ENCODE data around the gene TNFSF12.

Gene TNFSF12, protein sequence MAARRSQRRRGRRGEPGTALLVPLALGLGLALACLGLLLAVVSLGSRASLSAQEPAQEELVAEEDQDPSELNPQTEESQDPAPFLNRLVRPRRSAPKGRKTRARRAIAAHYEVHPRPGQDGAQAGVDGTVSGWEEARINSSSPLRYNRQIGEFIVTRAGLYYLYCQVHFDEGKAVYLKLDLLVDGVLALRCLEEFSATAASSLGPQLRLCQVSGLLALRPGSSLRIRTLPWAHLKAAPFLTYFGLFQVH

DNA sequence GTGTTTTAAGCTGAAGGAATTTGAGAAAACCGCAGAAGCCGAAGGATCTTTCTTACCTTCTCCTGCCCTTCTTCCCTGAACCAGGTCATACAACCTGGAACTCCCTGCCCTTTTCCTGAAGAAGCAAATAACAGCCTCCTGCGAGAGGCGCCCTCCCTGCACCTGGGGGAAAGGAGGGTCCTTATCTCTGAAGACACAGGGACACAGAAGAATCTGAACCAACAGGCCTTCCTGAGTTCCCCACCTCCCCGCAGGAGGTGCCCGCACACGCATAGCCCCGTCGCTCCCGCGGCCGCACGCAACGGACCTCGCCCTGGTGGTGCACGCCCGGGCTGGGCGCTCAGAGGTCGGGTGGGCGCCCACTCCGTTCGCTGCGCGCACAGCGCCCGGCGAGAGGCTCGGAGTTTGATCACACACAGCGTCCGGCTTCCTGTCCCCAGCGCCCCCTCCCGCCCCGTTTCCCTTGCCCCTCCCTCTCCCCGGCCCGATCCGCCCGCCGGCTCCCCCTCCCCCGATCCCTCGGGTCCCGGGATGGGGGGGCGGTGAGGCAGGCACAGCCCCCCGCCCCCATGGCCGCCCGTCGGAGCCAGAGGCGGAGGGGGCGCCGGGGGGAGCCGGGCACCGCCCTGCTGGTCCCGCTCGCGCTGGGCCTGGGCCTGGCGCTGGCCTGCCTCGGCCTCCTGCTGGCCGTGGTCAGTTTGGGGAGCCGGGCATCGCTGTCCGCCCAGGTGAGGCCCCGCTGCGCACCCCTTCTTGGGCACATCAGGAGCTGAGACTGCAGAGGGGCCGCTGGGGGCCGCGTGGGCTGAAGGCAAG, at the start of gene TNFSF12:
Gene TNFSF12 (plus strand): TSS at position 474 of the 816 bp plus-strand sequence. CDS start 96 bp downstream, at position 570.
- TF ChIP-seq, protein P1, sequence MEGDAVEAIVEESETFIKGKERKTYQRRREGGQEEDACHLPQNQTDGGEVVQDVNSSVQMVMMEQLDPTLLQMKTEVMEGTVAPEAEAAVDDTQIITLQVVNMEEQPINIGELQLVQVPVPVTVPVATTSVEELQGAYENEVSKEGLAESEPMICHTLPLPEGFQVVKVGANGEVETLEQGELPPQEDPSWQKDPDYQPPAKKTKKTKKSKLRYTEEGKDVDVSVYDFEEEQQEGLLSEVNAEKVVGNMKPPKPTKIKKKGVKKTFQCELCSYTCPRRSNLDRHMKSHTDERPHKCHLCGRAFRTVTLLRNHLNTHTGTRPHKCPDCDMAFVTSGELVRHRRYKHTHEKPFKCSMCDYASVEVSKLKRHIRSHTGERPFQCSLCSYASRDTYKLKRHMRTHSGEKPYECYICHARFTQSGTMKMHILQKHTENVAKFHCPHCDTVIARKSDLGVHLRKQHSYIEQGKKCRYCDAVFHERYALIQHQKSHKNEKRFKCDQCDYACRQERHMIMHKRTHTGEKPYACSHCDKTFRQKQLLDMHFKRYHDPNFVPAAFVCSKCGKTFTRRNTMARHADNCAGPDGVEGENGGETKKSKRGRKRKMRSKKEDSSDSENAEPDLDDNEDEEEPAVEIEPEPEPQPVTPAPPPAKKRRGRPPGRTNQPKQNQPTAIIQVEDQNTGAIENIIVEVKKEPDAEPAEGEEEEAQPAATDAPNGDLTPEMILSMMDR (conservative IDR thresholded peaks at IDR 0.05; ENCODE audit: low read depth, low read length), result peak; percentile 6
- no peak for DNase-seq (ENCODE audit: low read depth)
- H3K4me3 ChIP-seq (ENCODE audit: low read length), result peak within 1 kb of the TSS; percentile 51

DNA sequence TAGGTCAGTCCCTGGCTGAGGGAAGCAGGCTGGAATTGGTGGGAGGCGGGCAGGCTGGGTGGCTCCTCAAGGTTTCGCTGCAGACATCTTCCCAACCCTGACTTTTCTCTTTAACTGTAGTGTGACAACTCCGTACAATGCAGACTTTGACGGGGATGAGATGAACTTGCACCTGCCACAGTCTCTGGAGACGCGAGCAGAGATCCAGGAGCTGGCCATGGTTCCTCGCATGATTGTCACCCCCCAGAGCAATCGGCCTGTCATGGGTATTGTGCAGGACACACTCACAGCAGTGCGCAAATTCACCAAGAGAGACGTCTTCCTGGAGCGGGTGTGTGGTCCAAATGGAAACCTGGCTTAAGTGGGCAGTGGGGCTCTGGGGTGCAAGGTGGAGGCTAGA, 49.7 kb upstream of the TNFSF12 start:
- DNase-seq (ENCODE audit: low read depth), result no peak
- TF ChIP-seq, protein P1 (conservative IDR thresholded peaks at IDR 0.05; ENCODE audit: low read depth, low read length), result no peak
- H3K4me3 ChIP-seq (ENCODE audit: low read length), result no peak overlapping the region

DNA sequence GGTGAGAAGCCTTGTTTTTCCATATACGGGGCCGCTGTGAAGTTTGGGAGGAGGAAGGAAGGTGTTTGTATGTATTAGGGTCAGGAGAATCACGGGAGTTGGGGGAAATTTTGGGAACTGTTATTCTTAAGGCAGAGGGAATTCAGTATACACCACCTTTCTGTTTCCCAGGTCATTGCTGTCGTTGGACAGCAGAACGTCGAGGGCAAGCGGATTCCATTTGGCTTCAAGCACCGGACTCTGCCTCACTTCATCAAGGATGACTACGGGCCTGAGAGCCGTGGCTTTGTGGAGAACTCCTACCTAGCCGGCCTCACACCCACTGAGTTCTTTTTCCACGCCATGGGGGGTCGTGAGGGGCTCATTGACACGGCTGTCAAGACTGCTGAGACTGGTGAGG, 47.1 kb upstream of the TNFSF12 start:
- DNase-seq (ENCODE audit: low read depth), result no peak
- no peak overlapping the region for H3K4me3 ChIP-seq (ENCODE audit: low read length)
- TF ChIP-seq, protein P1 (conservative IDR thresholded peaks at IDR 0.05; ENCODE audit: low read depth, low read length), result no peak

DNA sequence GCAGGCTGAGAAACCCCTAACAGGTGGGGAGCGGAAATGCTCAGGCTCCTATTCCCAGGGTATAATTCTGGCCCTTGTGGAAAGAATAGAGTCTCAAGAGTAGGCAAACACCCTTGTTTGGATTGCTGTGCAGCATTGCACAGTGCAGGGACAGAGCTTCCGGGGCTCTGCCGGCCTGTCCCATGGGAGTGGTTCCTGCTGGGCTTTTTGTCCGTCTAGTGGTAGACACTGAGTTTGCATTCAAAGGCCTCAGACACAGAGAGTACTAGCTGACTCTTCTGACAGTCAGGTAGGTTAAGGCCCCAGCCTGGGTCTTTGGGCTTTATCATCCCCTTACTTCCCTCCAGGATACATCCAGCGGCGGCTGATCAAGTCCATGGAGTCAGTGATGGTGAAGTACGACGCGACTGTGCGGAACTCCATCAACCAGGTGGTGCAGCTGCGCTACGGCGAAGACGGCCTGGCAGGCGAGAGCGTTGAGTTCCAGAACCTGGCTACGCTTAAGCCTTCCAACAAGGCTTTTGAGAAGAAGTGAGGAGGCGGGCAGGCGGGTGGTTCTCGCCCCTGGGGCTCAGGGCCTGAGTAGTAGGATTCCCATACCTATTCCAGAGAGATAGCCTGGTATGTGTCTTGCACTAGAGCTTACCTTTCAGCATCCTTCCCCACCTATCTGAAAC, 46.5 kb upstream of the TNFSF12 start:
- no peak for DNase-seq (ENCODE audit: low read depth)
- TF ChIP-seq, protein P1 (conservative IDR thresholded peaks at IDR 0.05; ENCODE audit: low read depth, low read length), result no peak
- H3K4me3 ChIP-seq (ENCODE audit: low read length), result no peak overlapping the region

DNA sequence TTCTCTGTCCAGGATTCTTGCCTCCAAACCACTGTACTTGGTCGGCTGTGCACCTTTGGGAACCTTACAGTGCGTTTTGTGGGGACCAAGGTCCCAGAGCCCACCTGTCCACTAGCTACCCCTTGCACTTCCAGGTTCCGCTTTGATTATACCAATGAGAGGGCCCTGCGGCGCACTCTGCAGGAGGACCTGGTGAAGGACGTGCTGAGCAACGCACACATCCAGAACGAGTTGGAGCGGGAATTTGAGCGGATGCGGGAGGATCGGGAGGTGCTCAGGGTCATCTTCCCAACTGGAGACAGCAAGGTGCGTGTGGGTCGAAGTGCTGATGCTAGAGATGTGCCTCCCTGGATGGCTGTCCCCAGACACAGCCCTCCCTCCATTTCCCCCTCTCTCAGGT, 45.9 kb upstream of the TNFSF12 start:
- TF ChIP-seq, protein P1 (conservative IDR thresholded peaks at IDR 0.05; ENCODE audit: low read depth, low read length), result peak; percentile 44
- no peak overlapping the region for H3K4me3 ChIP-seq (ENCODE audit: low read length)
- no peak for DNase-seq (ENCODE audit: low read depth)

DNA sequence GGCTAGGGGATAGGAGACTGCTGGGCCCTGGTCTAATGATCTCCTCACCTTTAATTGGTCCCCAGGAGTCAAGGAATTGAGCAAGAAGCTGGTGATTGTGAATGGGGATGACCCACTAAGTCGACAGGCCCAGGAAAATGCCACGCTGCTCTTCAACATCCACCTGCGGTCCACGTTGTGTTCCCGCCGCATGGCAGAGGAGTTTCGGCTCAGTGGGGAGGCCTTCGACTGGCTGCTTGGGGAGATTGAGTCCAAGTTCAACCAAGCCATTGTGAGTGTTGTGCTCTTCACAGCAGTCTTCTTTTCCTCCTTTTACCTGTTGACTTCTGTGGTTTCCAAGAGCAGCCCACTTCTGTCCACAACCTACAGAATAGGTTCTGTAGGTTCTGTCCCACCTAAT, 45.3 kb upstream of the TNFSF12 start:
- H3K4me3 ChIP-seq (ENCODE audit: low read length), result no peak overlapping the region
- no peak for DNase-seq (ENCODE audit: low read depth)
- TF ChIP-seq, protein P1 (conservative IDR thresholded peaks at IDR 0.05; ENCODE audit: low read depth, low read length), result no peak
